ENCODE results near the gene SRSF2. TPM values are rescaled to one million over a fixed set of nuclear protein-coding genes. Genes with fewer than 3 reads are reported as not detected.
"Not testable (repeated sequence)": the region's sequence is repeated elsewhere in the genome, so short reads cannot be mapped to it uniquely, and the experiment has no call there.

The SRSF2 gene
- total RNA-seq, 1 donor from 2014 or later, result 275 TPM

GRCh38 chr17:76723812-76724211, 13.3 kb downstream of the SRSF2 start:
- no peak for TF ChIP-seq CTCF (conservative IDR thresholded peaks at IDR 0.05; ENCODE audit: low read depth, low read length)
- no peak overlapping the region for H3K4me3 ChIP-seq (ENCODE audit: low read depth, low read length)
- DNase-seq (ENCODE audit: low read depth), result no peak

- not testable (repeated sequence) for H3K4me3 ChIP-seq (ENCODE audit: low read depth, low read length); DNase-seq (ENCODE audit: low read depth)
These were observed 14.2 kb downstream of the SRSF2 start for GRCh38 chr17:76722977-76723376.

- TF ChIP-seq CTCF (conservative IDR thresholded peaks at IDR 0.05; ENCODE audit: low read depth, low read length), result no peak
- no peak for DNase-seq (ENCODE audit: low read depth)
- H3K4me3 ChIP-seq (ENCODE audit: low read depth, low read length), result no peak overlapping the region
These were observed 14.9 kb downstream of the SRSF2 start for GRCh38 chr17:76722279-76722678.

- TF ChIP-seq CTCF (conservative IDR thresholded peaks at IDR 0.05; ENCODE audit: low read depth, low read length), result no peak
- DNase-seq (ENCODE audit: low read depth), result no peak
- H3K4me3 ChIP-seq (ENCODE audit: low read depth, low read length), result no peak overlapping the region
These were observed 15.7 kb downstream of the SRSF2 start for GRCh38 chr17:76721463-76721862.

GRCh38 chr17:76720941-76721340, 16.2 kb downstream of the SRSF2 start:
- DNase-seq (ENCODE audit: low read depth), result no peak
- no peak overlapping the region for H3K4me3 ChIP-seq (ENCODE audit: low read depth, low read length)
- TF ChIP-seq CTCF (conservative IDR thresholded peaks at IDR 0.05; ENCODE audit: low read depth, low read length), result no peak

GRCh38 chr17:76720211-76720610, 16.9 kb downstream of the SRSF2 start:
- no peak for TF ChIP-seq CTCF (conservative IDR thresholded peaks at IDR 0.05; ENCODE audit: low read depth, low read length)
- no peak for DNase-seq (ENCODE audit: low read depth)
- H3K4me3 ChIP-seq (ENCODE audit: low read depth, low read length), result no peak overlapping the region

- DNase-seq (ENCODE audit: low read depth), result no peak
- no peak overlapping the region for H3K4me3 ChIP-seq (ENCODE audit: low read depth, low read length)
- TF ChIP-seq CTCF (conservative IDR thresholded peaks at IDR 0.05; ENCODE audit: low read depth, low read length), result no peak
These were observed 18.6 kb downstream of the SRSF2 start for GRCh38 chr17:76718516-76718915.

GRCh38 chr17:76716839-76717215, 20.3 kb downstream of the SRSF2 start:
- no peak for TF ChIP-seq CTCF (conservative IDR thresholded peaks at IDR 0.05; ENCODE audit: low read depth, low read length)
- H3K4me3 ChIP-seq (ENCODE audit: low read depth, low read length), result no peak overlapping the region
- DNase-seq (ENCODE audit: low read depth), result no peak

Measured in epithelial cell of proximal tubule (primary cell).